ENCODE measurements around the gene ATXN7.
A peak's percentile ranks its signal among the peaks of the same experiment; 100 is the strongest.

The ATXN7 gene

GRCh38 chr3:63905731-63906620 is 42.3 kb downstream of the ATXN7 start:
- no peak for TF ChIP-seq CTCF (IDR thresholded peaks at IDR 0.05; ENCODE audit: borderline replicate concordance, insufficient read depth, low read depth, low read length)

GRCh38 chr3:63908081-63908736 is 44.5 kb downstream of the ATXN7 start:
- TF ChIP-seq CTCF (IDR thresholded peaks at IDR 0.05; ENCODE audit: borderline replicate concordance, insufficient read depth, low read depth, low read length) = no peak
- no peak overlapping the region for H3K4me3 ChIP-seq (ENCODE audit: low read depth, low read length)

More at GRCh38 chr3:63905731-63906620, 42.3 kb downstream of the ATXN7 start:
- no peak overlapping the region for H3K4me3 ChIP-seq (ENCODE audit: low read depth, low read length)

DNA sequence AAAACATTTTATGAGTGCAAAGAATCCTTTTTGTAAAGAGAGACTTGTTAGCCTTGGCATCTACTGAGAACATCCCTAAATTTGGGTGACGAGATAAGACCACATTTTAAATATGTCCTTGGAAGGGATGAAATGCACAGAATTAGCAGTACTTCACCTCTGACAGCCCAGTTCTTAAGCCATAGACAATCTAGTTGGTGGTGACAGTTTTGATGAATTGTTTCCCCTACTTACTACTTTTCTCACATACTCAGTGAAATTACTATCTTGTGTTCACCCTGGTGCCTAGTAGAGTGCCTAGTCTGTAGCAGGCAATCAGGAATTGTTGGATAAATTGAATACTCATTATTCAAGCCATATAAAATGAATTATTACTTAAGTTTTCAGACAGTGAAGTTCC is 45.1 kb downstream of the ATXN7 start:
- no peak overlapping the region for H3K4me3 ChIP-seq (ENCODE audit: low read depth, low read length)
- TF ChIP-seq CTCF (IDR thresholded peaks at IDR 0.05; ENCODE audit: borderline replicate concordance, insufficient read depth, low read depth, low read length) = no peak

DNA sequence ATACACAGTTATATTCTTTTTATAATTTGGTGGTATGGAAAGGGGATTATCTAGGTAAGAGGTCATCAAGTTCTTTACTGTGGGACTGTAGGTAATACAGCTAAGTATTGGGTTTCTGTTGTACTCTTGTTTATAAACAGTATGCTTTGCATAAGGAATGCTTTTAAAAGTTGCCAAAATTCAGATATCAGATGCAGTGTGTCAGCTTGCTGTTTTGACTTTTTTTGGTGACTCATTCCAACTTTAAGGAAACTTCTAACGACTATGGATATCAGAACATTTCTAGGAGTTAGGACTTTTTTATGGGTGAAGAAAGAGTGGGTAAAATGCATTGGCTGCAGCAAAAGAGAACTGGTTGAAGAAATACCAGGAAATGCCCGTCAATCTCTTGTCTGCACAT is 45.8 kb downstream of the ATXN7 start:
- H3K4me3 ChIP-seq (ENCODE audit: low read depth, low read length) = no peak overlapping the region
- no peak for TF ChIP-seq CTCF (IDR thresholded peaks at IDR 0.05; ENCODE audit: borderline replicate concordance, insufficient read depth, low read depth, low read length)

DNA sequence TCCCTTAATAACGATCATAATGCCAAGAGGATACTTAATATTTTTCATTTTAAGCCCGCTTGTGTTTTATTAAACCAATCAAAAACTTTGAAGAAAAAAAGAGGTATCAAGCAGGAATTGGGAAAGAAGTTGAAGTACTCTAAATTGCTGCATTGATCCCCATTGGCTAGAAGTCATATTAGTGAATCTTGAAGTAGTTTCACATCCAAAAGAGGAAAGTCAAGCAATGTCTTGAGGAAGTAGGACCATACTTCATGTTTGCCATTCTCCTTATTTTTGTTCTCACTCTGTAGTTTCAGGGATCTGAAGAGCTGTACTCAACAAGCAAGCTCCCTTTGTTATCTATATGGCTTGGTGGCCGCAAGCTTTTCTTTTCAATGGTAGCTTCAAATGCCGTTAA is 46.3 kb downstream of the ATXN7 start:
- no peak overlapping the region for H3K4me3 ChIP-seq (ENCODE audit: low read depth, low read length)
- TF ChIP-seq CTCF (IDR thresholded peaks at IDR 0.05; ENCODE audit: borderline replicate concordance, insufficient read depth, low read depth, low read length) = no peak

DNA sequence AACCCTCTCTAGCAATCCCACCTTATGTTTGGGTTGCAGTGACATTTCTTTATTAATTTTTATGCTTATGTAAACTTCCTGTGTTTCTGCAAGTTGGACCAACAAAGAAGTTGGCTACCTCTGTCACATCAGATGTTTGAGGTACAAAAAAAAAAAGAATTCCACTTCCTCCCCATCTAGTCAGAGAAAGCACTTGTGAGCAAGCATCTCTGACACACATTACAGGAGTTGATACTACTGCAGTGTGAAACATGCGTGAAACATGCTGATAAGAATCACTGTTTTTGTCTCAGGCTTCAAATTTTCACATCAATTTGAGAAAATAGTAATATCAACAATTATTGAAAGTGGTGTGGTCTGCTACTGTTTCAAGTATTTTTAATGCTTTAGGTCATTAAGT is 47.2 kb downstream of the ATXN7 start:
- TF ChIP-seq CTCF (IDR thresholded peaks at IDR 0.05; ENCODE audit: borderline replicate concordance, insufficient read depth, low read depth, low read length) = no peak
- no peak overlapping the region for H3K4me3 ChIP-seq (ENCODE audit: low read depth, low read length)

DNA sequence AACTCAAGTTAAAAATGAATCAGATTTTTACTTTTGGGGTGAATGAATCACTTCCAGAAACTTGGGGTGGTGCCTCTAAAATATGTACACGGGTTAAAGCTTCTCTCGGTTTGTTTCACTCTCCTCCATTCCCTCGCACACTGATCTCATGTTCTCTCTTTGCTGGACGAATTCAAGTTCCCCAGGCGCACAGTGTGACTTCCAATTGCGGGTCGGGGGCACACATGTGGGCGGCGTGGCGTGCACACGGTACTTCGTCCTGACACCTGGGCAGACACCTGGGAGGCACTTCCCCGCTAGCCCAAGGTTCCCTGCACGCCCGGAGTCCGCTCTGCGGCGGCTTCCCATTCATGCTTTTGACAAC is 47.8 kb downstream of the ATXN7 start:
- H3K4me3 ChIP-seq (ENCODE audit: low read depth, low read length) = peak overlapping the region; percentile 70
- no peak for TF ChIP-seq CTCF (IDR thresholded peaks at IDR 0.05; ENCODE audit: borderline replicate concordance, insufficient read depth, low read depth, low read length)
